NCI-H446 (cell line): ENCODE data around the gene FAM118A.
"Not testable (repeated sequence)": the region's sequence is repeated elsewhere in the genome, so short reads cannot be mapped to it uniquely, and the experiment has no call there.

ENCODE experiments used
- DNase-seq, 2 experiments: peaks; one replicate each; lab custom pipeline; 2025; lab: John Stamatoyannopoulos, UW

The FAM118A gene

DNA sequence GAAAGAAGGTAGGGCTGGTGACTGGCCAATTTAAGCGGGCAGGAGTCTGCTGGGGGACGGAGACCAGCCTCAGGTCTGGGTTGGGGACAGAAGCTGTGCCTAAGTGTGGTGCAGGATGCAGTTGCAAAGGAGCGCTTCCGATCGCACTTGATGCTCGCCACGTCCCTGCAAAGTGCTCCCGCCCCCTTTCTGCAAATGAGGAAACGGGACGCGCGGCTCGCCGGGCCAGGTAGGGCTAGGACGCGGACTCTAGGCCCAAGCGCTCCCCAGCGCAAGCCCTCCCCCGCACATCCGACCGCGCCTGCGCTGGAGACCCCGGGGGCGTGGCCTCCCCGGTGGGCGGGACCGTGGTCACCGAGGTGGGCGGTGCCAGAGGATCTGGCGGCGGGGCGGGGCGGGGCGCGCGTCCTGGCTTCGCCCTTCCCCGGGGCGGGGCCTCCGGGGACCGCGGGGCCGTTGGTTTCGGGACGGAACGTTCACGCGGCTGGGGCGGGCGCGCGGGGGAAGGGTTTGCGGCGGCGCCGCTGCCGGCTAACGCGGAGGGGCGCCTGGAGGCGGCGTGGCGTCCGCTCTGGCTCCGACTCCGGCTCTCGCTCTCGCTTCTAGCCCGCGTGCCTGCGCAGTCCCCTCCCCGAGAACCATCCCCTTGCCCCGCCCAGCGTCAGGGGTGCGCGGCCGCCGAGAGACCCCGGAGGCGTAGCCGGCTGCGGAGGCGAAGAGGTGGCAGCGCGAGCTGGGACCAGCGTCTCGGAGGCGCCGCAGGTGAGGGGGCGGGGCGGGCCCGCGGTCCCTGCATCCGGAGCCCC is at the start of gene FAM118A:
TSS of gene FAM118A (plus strand) at position 513 of the 806 bp plus-strand sequence. CDS start 12,446 bp downstream, outside the sequence.
- peak; percentile 70 to 95 for DNase-seq

DNA sequence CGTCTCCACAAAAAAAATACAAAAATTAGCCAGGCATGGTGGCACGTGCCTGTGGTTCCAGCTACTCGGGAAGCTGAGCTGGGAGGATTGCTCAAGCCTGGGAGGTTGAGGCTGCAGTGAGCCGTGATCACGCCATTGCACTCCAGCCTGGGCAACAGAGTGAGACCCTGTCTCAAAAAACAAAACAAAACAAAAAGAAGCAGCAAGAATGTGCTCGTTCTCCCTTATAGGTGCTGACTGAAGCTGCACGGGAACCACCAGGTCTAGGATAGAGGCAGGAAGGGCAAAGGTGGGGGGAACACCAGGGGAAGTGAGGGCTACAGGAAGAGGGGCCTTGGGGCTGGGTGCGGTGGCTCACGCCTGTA is 49.4 kb upstream of the FAM118A start:
- DNase-seq, result not testable (repeated sequence)

DNA sequence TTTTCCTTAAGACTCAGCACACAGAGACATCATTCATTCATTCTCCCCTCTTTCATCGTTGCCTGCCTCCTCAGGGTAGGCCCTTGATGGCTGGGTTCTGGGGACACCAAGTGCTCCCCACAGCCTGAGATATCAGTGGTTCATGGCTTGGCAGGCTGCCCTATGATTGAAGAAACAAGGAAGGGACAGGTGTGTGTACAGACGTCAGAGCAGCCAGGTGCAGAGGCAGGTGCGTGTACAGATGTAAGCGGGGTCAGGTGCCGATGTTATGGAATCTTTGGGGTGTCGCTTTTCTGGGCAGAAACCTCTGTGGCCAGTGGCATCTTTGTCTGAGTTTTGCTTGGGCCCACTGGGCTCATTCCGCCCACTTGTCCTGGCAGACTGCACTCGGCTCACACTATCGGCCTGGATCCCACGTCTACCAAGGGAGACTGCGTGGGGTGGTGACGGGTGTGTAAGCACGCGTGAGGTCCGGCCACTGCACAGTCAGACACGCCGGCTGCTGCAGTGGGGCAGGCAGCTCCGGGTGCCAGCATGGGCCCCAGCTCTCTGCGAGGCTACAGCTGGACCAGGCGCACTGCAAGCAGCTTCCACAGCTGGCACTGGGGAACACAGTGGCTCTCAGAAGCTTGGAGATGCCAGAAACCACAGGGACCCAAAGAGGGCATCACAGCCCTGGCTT is 48.2 kb upstream of the FAM118A start:
- no peak for DNase-seq

DNA sequence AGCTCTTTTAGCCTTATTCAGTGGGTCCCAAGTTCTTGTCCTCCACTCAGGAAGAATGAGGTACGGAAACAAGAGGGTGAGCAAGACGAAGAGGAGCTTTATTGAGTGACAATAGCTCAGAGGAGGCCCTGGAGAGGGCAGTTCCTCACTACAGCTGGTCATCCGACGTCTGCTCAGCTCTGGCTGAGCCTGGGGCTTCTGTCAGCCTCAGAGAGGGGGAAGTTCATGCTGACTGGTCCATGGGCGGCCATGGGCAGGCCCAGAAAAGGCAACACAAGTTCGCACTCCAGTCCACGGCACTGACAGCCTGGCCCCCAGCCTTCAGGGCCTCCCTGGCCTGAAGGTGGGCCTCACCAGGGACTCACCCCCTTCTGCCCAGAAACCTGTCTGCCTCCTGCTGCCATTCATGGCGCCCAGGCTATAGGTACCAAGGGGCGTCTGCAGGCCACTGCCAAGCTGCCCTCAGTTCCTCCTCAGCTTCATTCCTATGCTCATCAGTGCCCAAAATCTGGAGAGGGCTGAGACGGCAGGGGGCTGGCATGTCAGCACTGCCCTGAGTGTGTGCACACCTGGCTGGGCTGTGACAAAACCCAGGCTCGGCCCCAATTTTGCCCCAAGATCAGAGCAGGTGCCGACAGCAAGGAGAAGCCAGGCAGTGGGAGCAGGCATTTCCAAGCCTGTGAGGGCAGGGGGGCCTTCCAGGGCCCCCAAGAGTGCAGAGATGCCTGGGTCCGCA is 47.4 kb upstream of the FAM118A start:
- no peak for DNase-seq

DNA sequence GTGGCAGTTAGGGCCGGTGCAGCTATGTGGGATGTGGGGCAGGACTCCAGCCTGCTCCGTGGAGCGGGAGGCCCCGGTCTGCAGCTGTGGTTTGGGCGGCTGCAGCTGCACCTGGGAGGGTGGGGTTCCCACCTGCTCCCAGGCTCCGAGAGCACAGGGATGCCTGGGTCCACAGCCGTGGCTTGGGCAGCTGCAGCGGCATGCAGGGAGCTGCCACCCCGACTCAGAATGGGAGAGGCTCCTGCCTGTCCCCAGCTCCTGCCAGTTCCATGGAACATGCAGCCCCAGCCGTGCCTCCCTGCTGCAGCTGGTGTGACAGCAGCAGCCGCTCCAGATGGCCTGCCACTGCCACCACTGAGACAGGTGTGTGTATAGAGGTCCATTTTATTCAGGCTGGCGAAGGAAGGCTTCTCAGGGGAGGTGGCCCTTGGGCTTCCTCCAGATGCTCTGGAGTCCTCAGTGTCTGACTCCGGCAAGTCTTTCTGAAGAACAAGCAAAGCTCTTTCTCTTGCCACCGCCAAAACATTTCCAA is 46.7 kb upstream of the FAM118A start:
- DNase-seq, result no peak

DNA sequence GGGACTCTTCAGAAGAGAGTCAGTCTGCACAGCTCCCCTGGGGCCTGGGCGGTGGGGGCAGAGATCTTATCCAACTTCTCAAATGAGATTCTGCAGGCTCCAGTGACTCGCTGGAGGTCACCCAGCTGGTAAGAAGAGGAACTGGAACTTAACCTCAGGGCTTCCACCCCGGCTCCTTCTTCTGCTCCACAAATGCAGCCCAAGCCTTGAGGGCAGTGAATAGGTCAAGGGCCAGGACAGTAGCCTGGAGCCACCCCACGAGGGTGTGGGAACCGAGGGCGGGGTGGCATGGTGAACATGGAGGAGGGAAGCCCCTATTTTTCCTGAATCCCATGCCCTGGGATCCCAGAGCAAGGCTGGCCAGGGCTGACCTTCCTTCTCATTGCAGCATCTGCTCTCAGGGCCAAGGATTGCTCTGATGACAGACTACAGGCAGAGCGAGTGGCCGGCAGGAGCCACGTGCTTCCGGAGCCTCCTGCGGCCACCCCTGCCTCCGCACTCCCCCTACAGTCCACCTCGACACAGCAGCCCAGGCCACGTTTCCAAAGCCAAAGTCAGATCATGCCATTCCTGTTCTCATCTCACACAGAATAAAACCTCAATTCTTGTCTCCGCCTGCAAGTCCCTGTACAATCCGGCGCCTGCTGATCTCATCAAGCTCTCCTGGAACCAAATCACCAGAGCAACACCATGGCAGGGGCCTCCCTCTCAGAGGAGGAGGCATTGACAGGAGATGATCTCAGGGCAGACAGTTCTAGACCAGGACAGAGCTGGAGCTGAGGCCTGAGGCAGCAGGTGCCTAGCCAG is 46.1 kb upstream of the FAM118A start:
- DNase-seq, result no peak

DNA sequence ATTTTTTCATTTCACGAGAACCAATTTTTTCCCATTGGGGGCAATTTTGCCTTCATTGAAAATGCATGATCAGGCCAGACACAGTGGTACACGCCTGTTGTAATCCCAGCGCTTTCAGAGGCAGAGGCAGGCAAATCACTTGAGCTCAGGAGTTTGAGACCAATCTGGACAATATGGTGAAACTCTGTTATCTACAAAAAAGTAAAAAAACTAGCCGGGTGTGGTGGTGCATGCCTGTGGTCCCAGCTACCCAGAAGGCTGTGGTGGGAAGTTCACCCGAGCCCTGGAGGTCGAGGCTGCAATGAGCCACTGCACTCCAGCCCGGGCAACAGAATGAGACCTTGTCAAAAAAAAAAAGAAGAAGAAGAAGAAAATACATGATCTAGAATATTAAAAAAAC is 44.2 kb upstream of the FAM118A start:
- no peak for DNase-seq

DNA sequence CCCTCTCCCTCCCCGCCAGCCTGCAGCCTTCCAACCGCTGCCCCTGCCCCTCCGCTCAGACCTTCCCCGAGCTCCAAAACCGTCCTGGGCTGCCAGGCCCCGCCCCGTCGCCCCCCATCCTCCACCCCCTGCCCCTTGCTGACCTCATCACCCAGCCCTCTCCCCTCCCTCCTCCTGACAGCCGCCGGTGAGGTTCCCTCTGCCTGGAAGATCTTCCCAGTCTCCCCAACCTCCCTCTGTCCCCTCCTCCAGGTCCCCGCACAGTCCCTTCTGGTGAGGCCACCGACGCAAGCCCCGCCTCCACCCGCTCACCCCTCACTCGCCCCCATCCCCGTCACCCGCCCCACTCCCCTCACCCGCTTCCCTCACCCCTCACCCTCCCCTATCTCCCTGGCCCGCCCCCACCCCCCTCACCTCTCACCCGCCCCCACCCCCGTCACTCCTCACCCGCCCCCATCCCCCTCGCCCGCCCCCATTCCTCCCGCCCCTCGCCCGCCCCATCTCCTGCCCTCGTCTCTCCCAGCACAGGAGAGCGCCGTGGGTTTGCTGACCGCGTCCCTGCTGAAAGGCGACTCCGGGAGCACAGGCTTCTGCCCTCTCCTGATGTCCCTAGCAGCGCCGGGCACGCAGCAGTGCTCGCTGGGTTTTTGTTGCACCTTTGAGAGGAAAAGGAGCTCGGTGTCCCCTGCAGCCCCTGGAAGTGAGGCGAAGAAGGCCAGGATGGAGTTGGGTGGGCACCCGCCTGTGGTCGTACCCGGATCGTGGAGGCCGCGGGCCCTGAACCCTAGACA is 41.4 kb upstream of the FAM118A start:
- DNase-seq, result no peak

DNA sequence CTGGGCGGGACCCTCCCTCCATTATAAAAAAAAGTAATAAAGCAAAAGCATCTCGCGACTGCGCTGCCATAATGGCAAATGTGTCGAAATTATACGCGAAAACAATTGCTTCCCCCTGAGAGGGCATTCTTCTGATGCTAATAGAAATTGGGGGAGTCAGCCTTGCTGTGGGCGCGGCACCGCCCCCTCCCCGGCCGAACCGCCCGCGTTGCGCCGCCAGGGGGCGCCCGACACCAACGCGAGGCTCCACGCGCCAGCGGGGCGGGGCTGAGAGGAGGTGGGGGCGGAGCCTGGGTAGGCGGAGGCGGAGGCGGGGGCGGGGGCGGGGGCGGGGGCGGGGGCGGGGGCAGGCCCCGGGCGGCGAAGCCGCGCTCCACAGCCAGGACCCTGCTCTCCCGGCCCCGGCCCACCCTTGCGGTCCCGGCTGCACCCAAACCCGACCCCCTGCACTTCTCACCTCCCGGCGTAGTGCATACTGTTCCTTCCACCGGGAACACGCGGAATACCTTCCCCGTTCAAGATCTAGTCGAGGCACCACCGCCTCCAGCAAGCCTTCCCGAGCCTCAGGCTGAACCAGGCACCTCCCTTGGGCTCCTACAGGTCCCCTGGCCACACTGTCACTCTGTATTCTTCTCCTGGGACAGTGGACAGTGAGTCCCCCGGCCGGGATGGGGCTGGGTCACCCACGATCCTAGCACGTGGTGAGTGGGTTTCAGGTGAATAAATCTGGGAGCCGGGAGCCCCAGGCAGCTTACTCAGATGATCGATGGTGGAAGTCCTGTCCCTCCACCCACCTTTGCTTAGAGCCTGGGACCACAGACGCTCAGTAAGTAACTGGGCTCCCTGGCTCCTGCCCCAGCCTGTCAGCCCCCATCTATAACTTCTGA is 40.5 kb upstream of the FAM118A start:
- peak; percentile 26 to 87 for DNase-seq

DNA sequence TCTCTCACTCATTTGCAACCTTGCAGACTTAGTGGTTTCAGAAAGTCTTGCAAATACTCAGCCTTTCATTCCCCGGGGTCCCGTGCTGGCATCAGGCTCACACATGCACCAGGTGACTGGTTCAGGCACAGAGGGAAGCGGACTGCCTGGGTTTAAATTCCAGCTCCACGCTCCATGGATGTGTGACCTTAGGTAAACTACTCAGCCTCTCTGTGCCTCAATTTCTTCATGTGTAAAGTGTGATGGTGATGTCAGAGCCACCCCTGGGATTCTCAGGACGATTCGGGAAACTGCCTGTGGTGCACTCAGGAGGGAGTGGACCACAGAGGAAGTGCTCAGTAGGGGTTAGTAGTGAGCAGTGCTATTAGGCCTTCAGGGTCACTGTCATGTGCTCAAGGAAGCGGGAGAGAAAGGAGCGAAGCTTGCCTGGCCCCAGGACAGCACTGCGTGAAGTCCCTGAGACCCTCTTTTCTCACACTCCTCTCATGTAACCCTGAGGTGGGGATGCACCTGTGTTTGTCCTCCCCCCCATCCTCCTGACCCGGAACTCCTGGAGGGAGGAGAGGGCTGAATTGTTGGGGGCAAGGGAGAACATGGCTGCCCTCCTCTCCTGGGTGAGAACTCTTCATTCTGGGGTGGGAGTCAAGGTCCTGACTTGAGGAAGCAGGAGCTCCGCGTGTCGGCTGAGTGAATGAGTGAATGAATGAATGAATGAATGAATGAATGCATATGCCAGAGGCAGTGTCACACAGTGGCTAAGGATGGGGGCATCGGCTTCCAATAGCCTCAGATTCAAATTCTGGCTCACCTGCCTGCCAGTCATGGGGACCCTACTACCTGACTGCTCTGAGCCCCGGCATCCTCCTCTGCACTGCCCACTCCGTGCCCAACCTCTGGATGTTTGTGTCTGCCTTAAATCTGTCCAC is 39.4 kb upstream of the FAM118A start:
- DNase-seq, result no peak

DNA sequence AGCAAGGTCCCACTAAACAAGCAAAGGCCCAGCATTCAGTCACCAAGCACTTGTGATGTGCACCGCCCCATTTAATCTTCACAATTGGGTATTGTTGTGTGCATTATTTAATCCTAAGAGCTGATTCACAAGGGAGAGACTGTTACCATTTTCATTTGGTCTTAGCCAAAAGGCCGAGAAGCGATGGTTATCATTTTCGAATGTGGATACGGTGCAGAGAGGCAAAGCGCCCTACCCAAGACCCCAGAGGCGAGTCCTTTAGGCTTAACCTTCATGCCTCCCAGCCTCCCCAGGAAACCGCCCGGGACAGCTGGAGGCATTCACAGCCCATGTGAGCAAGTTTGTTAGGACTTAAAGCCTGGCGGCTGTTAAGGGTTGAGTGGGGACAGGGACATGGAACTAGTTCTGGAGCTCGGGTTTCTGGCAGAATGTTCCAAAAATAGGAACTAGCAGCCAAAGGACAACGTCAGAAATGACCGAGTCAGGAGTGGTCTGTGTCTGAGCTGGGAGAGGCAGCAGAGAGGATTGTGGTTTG is 38.0 kb upstream of the FAM118A start:
- no peak for DNase-seq

DNA sequence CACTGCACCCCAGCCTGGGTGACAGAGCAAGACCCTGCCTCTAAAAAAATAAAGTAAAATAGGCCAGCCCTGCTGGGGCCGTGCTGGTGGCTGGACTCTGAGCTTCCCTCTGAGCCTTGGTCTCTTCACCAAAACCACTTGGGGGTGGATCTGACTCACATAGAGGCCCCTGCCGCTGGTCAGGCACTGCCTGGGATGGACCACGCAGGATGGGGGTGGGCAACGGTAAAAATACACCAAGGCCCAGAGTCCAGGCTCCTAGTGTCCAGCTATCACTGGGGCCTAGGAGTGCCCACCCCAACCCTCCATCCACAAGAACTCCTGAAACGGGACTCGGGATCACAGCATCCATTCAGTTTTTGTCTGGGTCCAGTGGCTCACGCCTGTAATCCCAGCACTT is 37.2 kb upstream of the FAM118A start:
- DNase-seq, result no peak

DNA sequence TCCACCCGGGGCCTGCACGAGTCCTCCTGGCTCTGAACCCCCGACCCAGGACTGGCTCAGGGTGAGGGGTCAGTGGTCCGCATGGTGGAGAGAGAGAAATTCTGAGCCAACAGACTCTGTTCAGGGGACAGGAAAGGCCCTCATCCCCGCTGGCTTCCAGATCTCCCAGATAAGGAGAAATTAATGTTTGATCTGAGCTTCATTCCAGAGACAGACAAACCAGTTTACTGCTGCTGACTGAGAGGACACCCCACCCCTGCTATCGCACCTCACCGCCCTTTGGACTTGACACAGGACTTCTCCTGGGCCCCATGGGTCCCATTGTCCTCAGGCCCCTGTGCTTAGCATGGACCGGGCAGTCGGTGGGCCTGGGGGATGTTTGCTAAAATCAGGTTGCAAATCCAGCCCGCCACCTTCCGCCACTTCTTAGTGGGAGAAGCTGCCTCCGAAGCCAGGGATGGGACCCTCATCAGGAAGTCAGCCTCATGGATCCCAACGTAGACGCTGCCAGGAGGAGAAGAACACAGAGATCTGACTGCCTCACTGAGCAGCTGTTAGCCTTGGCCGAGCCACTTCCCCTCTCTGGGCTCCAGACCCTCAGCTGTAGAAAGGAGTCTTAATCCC is 36.2 kb upstream of the FAM118A start:
- DNase-seq, result no peak

DNA sequence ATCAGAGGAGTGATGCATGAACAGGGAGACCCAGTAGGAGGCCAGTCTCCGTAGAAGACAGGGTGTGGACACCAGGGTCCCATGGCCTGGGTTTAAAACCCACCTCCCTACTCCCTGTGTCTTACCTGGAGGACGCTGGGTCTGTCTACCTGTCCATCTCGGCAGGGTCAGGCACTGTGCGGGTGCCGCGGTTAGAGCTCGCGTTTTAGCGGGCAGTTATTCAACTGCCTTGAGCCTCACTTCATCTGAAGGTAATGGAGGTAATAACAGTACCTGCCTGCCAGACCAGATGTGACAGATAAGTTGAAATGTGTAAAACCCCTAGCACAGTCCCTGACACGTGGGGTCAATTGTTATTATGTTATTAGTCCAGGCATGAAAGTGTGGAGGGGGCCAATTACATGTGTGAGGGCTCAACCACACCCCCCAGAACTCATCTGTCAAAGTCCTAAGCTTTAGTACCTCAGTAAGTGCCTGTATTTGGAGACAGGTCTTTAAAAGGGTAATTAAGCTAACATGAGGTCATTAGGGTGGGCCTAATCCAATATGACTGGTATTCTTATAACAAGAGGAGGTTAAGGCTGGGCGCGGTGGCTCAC is 33.1 kb upstream of the FAM118A start:
- no peak for DNase-seq

DNA sequence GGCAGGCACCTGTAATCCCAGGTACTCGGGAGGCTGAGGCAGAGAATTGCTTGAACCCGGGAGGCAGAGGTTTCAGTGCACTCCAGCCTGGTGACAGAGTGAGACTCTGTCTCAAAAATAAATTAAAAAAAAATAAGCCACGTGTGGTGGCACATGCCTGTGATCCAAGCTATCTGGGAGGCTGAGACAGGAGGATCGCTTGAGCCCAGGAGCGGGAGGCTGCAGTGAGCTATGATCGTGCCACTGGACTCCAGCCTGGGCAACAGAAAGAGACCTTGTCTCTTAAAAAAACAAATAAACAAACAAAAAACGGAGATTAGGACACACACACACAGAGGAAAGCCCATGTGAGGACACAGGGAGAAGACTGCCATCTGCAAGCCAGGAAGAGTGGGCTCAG is 32.0 kb upstream of the FAM118A start:
- DNase-seq, result not testable (repeated sequence)

DNA sequence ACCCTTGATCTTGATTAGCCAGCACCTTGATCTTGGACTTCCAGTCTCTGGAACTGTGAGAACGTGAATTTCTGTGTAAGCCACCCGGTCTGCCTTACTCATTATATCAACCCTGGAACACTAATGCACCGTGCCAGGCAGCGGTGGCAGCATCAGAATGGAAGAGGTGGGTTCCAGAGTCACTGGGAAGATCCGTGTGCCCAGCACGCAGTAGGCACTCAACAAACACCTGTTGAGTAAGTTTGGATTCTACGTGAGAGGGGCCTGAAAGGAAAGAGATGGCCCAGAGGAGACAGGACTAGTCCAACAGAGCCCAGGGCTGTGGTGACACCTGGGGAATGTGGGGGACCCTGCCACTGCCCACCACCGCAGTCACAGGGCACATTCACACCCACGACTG is 31.6 kb upstream of the FAM118A start:
- no peak for DNase-seq

DNA sequence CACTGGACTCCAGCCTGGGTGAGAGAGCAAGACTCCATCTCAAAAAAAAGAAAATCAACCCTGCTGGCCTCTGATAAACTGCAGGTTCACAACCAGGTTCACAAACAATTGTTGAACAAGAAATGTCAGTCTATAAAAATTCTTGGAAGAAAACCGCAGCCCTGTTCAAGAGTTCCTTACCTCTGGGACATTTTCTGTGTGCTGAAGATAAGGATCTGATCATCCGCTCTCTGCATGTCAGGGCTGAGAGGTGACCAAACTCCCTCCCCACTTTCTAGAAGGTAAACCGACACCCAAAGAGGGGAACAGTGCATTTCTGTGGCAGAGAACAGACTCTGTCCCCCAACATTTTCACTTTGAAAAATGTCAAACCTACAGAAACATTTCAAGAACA is 29.1 kb upstream of the FAM118A start:
- DNase-seq, result no peak

DNA sequence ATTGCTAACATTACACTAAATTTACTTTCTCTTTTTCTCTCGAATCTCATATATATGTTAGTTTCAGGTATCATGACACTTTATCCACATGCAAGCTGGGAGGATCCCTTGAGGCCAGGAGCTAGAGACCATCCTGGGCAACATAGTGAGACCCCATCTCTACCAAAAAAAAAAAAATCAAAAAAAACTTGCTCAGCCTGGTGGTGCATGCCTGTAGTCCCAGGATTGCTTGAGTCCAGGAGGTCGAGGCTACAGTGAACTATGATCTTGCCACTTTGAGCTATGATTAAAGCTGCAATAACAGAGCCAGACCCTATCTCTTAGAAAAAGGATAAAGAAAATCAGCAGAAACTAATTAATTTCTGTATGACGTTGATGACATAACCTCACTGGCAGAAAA is 28.7 kb upstream of the FAM118A start:
- no peak for DNase-seq
